GM18858 (cell line): Measurements from ENCODE around the gene FEM1A.
"Not testable (repeated sequence)": the region's sequence is repeated elsewhere in the genome, so short reads cannot be mapped to it uniquely, and the experiment has no call there.

ENCODE experiments used
- ATAC-seq: cut with Tn5 transposase; IDR thresholded peaks from one replicate; pipeline ENCODE4 v1.9.1; 2021; ENCODE audit not compliant: unreplicated experiment

Gene FEM1A

DNA sequence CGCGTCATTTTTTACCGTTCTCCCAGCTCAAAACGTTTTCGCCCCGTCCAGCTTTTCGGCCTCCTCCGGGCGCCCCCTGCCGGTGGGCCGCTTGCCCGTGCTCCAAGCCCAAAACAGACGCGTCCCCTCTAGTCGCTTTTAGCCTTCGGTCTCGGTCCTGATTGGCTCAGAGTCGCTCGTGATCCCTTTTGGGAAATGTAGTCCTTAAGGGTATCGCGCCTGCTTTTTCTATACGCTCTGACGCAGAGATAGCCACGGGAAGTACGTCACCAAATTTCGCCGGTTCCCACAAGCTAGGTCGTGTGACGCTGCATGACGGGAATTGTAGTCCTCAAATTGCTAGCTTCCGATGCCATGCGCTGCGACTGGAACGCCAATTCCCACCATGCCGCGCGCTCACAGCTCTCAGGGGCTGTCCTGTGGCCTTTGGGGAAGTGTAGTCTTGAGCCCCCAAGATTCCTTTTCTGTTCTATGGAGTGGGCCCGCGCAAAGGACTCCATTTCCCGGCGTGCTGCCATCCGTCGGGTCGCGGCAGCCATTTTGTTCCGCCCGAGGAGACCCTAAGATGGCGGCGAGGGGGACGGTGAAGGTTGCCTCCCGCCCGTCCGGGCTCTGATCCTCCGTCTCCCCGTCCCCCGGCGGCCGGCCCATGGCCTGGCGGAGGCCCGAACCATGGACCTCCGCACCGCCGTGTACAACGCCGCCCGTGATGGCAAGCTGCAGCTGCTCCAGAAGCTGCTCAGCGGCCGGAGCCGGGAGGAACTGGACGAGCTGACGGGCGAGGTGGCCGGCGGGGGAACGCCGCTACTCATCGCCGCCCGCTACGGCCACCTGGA, at the start of gene FEM1A:
Gene FEM1A (plus strand): TSS at position 552 of the 836 bp plus-strand sequence. CDS start 121 bp downstream, at position 673.
- ATAC-seq = peak; percentile 88

DNA sequence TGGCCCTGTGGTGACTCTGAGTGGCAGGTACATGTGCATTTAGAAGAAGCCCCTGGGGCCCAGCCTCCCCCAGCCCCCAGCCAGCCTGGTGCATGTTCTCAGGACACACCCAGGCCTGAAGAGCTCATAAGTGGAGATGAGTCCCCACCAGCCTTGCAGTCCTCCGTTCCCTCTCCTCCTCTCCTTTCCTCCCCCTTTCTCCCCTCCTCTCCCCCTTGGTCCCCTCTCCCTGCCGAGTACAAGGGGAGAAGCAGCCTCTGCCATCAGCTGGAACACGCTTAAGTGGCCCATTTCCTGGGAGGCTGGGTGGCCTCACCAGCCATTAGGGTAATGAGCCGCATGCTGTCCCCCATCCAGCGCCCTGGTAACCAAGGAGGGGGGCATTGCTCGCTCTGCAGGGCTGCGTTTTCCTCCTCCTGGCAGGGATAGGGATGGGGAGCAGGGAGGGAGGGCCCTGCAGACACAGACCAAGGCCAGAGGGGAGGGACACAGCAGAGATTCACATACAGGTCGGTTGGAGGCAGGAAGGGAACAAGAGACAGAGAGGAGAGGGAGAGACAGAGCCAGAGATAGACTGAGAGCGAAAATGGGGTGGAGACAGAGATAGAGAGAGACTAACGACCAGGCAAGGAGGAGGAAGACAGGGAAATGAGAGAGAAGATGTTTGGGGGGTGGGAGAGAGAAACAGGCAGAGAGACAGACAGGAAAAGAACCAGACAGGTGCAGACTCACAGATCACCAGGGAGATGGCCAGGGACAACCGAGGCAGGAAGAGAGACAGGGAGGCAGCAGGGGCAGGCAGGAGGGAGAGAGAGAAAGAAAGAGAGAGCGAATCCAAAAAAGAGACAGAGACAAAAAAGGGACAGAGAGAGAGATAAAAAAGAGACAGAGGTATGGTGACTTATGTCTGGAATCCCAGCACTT, 48.5 kb upstream of the FEM1A start:
- no peak for ATAC-seq

- ATAC-seq = no peak
These were observed 46.9 kb upstream of the FEM1A start for GRCh38 chr19:4744451-4745174.

GRCh38 chr19:4745175-4745574, 46.4 kb upstream of the FEM1A start:
- ATAC-seq = not testable (repeated sequence)

- ATAC-seq = no peak
These were observed 45.5 kb upstream of the FEM1A start for GRCh38 chr19:4745986-4746385.

GRCh38 chr19:4748185-4748584, 43.3 kb upstream of the FEM1A start:
- ATAC-seq = no peak

DNA sequence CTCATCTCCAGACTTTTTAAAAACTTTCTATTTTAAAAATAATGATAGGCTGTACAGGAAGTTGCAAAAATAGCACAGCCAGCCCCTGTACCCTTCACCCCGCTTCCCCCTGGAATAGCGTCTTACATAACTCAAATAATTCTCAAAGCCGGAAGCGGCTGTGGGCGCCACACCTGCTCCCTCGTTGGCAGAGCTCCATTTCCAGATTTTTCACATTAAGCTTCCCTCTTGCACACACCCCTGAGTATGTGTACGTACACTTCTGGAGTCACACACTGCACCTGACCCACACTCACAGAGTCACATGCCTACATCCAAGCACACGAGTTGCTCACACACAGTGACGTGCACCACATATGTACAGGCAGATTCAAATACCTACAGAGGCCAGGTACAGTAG, 42.9 kb upstream of the FEM1A start:
- no peak for ATAC-seq

DNA sequence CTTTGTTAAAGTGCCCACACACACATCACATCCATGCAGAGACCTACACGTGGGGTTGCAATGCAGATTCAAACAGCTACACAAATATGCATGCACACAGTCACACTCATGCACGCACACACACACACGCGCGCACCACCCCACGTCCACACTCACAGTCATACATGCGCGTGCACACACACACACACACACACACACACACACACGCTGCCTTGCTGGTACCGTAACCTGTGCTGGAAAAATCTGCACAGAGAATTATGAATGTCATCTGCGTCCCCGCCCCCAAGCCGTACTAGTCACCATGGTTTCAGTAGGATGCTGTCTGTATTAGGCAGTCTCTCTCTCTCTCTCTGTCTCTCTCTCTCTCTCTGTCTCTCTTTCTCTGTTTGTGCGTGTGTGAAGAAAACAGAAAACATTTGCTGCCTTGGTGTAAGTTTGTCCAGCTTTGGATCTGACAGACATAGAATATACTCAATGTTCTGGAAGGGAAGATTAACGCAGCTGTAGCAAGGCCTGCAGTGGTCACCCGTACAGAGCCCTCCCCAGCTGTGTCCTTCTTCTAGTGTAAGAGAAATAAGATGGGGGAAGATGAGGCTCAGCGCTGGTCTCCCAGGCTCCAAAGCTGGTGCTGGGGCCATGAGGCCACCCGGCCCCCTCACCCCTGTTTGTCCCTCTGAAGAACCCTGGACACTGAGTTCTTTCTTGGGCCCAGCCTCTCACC, 41.5 kb upstream of the FEM1A start:
- no peak for ATAC-seq

- no peak for ATAC-seq
These were observed 37.3 kb upstream of the FEM1A start for GRCh38 chr19:4754248-4754647.

DNA sequence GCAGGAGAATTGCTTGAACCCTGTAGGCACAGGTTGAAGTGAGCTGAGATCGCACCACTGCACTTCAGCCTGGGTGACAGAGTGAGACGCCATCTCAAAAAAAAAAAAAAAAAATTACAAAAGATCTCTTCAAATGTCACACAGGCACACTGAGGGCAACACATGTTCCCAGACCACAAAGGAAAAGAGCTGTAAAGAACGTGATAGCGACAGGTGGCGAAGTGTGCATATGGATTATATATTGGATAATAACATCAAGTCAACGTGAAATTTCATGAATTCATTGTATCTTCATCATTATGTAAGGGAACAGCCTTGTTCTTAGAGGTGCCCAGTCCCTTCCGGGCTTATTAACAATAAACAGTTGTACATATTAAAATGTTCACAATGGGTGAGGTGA, 36.1 kb upstream of the FEM1A start:
- ATAC-seq = no peak

- ATAC-seq = no peak
These were observed 33.5 kb upstream of the FEM1A start for GRCh38 chr19:4758082-4758481.

GRCh38 chr19:4758659-4759058, 32.9 kb upstream of the FEM1A start:
- no peak for ATAC-seq

GRCh38 chr19:4759388-4760284, 31.9 kb upstream of the FEM1A start:
- no peak for ATAC-seq

- ATAC-seq = no peak
These were observed 31.3 kb upstream of the FEM1A start for GRCh38 chr19:4760285-4760650.

DNA sequence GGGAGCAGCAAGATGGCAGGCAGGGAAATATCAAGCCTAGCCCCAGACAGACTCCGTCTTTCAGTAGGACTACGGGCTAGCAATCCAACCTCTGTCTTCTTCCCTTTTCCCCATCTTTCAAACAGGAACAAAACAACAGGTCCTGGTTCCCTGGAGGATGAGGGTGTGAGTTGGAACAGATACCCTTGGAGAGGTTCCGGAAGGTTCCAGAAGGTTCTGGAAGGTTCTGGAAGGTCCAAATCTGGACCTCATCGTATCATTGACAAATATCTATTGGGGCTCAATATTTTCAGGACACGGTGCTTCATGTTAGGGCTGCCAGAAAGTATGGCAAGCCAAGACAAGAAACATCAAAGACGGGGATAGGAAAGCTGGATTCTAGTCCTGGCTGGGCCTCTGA, 28.5 kb upstream of the FEM1A start:
- no peak for ATAC-seq

GRCh38 chr19:4764393-4764660, 27.2 kb upstream of the FEM1A start:
- ATAC-seq = no peak

DNA sequence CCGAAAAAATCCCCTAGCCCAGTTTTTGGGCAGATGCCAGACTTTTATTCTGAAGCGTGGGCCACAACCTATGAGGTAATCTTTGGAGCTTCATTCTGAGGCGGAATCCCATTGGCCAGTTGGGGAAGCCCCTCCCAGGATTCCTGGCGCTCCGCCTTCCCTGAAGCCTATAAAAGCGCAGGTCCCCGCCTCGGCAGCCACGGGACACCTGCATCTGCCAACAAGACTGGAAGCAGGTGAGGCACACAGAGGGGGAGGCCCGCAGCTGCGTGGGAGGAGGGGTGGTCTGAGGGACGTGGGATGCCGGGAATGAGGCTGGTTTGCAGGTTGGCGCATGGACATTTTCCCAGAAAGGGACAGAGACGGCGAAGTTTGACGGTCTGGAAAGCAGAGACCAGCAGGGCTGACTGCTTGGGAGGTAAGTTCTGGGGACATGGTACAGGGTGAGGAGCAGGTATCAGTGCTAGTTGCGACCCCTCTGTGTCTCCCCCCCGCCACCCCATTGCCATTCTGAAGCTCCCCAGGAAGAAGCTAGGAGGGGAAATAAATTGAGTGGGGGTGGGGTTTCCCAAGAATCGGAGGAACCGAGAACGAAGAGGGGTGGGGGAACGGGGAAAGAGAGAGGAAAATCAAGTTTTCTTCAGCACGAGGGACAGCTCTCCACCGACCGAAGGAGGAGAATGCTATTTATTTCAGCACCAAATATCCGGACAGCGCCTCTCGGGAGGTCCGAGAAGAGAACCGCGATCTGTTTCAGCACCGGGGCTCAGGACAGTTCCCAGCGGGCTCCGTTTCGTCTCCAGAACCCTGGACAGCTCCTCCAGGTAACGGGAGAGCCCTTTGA, 22.4 kb upstream of the FEM1A start:
- ATAC-seq = no peak

GRCh38 chr19:4772566-4772965, 19.0 kb upstream of the FEM1A start:
- ATAC-seq = no peak

GRCh38 chr19:4773047-4773640, 18.4 kb upstream of the FEM1A start:
- no peak for ATAC-seq
